RPMI7951 (cell line): ENCODE results near the gene MICALL2. TPM values are rescaled to one million over a fixed set of nuclear protein-coding genes. Genes with fewer than 3 reads are reported as not detected.

Experiments
- DNase-seq: peaks from one replicate; pipeline ENCODE4 v3.0.0-alpha.2; 2012; ENCODE audit warnings: low read depth
- total RNA-seq: library from RNA; depleted of rRNA; stranded (reverse); fragments of >200 nt; shearing (Covaris generic); gene quantifications from 2 replicates; pipeline ENCODE4 v1.2.3, GENCODE V29; 2014

MICALL2 gene
- total RNA-seq, 1 experiment from 2014 or later: 16.0 TPM

- no peak for DNase-seq
These were observed 33.9 kb upstream of the MICALL2 start for GRCh38 chr7:1493129-1493528.

GRCh38 chr7:1492640-1493039 lies 33.4 kb upstream of the MICALL2 start:
- no peak for DNase-seq

GRCh38 chr7:1492221-1492620 lies 33.0 kb upstream of the MICALL2 start:
- no peak for DNase-seq

DNA sequence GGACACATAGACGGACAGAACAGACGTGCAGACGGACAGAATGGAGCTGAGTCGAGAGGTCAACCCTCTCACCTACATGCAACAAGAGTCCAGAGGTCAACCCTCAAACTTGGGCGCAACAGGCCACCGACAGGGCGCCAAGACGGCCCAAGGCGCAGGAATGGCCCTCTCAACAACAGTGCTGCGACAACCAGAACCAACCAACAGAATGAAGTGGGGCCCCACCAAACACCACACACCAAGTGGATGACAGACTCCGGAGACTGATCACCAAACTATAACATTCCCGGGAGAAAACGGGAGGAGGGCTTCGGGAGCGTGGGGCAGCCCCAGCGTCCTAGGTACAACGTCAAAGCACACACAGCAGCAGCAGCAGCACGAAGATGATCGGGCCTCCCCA lies 31.6 kb upstream of the MICALL2 start:
- DNase-seq: no peak

- no peak for DNase-seq
These were observed 30.1 kb upstream of the MICALL2 start for GRCh38 chr7:1489336-1489735.

GRCh38 chr7:1488016-1488415 lies 28.7 kb upstream of the MICALL2 start:
- no peak for DNase-seq

GRCh38 chr7:1487466-1487865 lies 28.2 kb upstream of the MICALL2 start:
- DNase-seq: no peak

DNA sequence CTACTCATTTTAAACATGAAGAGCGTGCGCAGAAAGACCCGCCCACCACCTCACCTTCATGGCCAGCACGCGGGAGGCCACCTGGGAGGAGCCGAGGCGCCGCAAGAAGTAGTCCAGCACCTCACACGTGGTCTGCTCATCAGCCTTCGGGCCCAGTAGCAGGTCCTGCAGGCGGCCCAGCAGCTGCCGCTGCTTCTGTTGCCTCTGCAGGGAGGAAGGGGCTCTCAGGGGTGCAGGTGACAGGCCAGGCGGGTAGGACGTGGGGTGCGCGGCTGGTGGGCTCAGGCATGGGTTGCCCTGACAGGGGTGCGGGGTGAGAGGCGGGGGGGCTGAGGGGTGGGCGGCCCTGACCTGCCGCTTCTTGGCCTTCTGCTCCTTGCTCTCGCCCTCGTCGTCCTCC lies 27.3 kb upstream of the MICALL2 start:
- no peak for DNase-seq

GRCh38 chr7:1485156-1485555 lies 25.9 kb upstream of the MICALL2 start:
- no peak for DNase-seq

GRCh38 chr7:1484569-1484968 lies 25.3 kb upstream of the MICALL2 start:
- no peak for DNase-seq

GRCh38 chr7:1483536-1484505 lies 24.6 kb upstream of the MICALL2 start:
- DNase-seq: no peak

DNA sequence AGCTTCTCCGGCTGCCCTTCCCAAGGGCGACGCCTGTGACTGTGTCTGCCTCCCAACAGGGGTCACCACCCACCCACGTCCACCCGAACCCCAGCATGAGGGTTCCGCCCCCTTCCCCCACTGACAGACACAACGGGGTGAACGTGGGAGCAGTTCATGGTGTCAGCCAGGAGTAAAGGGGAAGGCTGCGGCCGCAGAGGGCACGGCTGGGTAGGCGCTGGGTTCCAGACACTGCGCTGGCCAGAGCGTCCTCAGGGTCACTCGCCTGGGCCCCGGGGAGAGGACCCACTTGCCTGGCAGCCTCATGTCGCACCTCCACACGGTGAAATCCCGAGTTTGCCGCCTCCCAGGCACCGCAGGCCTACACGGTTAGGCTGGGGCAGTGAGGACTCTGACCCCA lies 23.8 kb upstream of the MICALL2 start:
- DNase-seq: no peak

DNA sequence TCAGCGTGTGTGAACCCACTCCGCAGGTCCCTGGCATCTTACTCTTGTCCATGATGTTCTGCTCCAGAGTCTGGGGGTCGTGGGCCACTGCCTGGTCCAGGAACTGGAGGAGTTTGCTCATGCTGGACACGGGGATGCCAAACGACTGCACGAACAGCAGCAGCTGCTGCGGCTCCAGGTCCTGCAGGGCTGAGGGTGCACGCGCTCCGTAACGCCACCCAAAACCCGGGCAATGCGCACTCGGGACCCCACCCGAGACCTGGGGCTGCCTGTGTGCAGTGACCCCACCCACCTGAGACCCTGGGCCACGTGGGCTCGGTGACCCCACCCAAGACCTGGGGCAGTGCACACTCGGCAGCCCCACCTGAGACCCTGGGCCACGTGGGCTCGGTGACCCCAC lies 22.0 kb upstream of the MICALL2 start:
- DNase-seq: no peak

DNA sequence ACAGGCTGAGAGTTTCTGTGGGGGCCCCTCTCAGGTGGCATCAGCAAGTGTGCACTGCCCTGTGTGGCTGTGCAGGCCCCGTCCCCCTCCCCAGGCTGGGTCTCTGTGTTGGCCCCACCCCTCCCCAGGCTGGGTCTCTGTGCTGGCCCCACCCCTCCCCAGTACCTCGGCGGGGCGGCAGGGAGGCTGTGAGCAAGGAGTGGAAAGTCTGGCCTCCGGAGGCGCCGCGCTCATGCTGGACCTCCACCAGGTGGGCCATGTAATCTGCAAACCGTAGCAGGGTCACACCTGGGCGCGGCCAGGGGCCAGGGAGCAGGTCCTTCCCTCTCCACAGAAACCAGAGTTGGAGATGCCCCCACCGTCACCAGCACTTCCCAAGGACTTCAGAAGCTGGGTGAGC lies 21.4 kb upstream of the MICALL2 start:
- no peak for DNase-seq

DNA sequence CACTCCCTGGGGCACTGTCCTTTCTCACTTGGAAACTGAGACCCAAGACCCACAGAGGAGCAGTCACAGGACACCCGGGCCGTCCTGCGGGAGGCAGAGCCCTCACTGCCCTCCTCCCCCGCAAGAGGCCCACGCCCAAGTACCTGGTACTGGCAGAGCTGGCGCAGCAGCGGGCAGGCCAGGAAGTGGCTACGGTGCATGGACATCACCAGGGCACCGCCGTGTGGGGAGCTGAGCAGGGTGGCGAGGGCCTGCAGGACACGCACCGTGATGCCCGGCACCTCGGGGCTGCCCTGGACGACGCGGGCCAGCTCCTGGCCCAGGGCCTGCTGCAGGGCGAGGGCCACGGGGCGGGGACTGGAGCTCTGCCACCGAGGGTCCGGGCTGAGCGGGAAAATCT lies 20.0 kb upstream of the MICALL2 start:
- DNase-seq: no peak

GRCh38 chr7:1478480-1478879 lies 19.2 kb upstream of the MICALL2 start:
- no peak for DNase-seq

GRCh38 chr7:1476859-1477258 lies 17.6 kb upstream of the MICALL2 start:
- no peak for DNase-seq

GRCh38 chr7:1475991-1476390 lies 16.7 kb upstream of the MICALL2 start:
- no peak for DNase-seq

DNA sequence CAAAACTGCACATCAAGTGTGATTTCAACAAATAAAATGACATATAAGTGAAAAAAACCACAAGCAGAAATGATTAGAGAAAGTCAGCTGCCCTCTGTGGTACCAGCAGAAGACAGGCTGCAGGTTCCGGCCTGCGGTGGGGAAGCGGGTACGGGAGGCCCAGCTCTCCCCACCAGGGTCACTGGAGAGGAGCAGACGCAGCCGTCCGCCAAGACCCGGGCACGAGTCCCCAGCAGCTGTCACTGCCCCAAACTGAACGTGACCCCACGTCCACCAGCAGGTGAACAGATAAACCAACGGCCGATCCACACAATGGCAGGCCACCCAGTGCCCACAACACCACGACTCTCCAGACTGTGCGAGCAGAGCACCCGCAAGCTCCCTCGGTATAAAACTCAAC lies 16.1 kb upstream of the MICALL2 start:
- DNase-seq: no peak

- DNase-seq: no peak
These were observed 15.5 kb upstream of the MICALL2 start for GRCh38 chr7:1474736-1475135.

- DNase-seq: peak; percentile 76
These were observed 14.7 kb upstream of the MICALL2 start for GRCh38 chr7:1473864-1474512.

GRCh38 chr7:1470901-1471300 lies 11.6 kb upstream of the MICALL2 start:
- no peak for DNase-seq

DNA sequence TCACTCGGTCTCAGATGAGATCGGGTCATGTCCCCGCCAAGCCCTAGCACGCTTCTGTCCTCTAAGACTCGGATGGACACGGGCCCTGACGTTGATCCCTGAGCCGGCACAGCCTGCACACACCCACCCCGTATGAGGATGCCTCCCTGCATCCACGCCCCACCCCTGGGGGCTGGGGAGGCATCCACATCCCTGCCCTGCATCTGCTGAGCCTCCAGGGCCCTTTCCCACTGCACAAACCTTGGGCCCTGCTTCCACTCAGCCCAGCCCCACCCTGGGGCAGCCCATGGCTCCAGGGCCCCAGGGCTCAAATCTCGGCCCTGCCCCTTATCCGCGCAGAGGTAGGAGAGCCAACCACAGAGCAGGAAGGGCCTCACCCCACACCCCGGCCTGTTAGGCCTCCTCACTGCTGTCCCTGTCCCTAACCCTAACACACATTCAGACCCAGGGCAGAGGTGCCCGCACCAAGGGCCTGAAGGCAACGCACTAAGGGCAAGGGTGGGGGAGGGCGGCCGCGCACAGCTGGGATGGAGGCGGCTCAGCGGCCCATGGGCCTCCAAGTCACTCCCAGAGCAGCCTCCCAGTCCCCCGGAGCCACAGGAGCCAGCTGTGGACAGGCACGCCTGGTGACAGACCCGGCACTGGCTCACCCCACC lies 9.5 kb upstream of the MICALL2 start:
- DNase-seq: no peak
